Activated B cell treated with CpG ODN at 0.5 μM for 24 hours (primary cell): ENCODE measurements around the gene GALNT8. TPM values are rescaled to one million over a fixed set of nuclear protein-coding genes. Genes with fewer than 3 reads are reported as not detected.
"Not testable (repeated sequence)": the region's sequence is repeated elsewhere in the genome, so short reads cannot be mapped to it uniquely, and the experiment has no call there.

Experiments
- ATAC-seq: fragments of 200-7000 bp; cut with Tn5 transposase; one replicate; pipeline ENCODE4 v1.10.0; 2021; ENCODE audit warnings: low read depth, mild to moderate bottlenecking, moderate library complexity
- CTCF ChIA-PET: fragments of 350-600 bp; sonication (Branson Sonifier 250); formaldehyde crosslinking; loops from one replicate; lab custom pipeline; 2021; ENCODE audit warnings: antibody characterized with exemption; lab: Charles Lee
- POLR2A ChIA-PET: fragments of 350-600 bp; sonication (Branson Sonifier 250); formaldehyde crosslinking; loops from one replicate; lab custom pipeline; 2021; ENCODE audit warnings: antibody characterized with exemption; lab: Charles Lee
- DNase-seq: peaks from one replicate; pipeline ENCODE4 v3.0.0; 2022
- H3K27ac Mint-ChIP-seq: one replicate; pipeline ENCODE4 v1.8.0; 2020; ENCODE audit warnings: mixed read lengths
- H3K27me3 Mint-ChIP-seq: one replicate; pipeline ENCODE4 v1.8.0; 2021; ENCODE audit warnings: mixed read lengths
- H3K36me3 Mint-ChIP-seq: one replicate; pipeline ENCODE4 v1.8.0; 2021; ENCODE audit warnings: low read depth, mixed read lengths
- H3K4me1 Mint-ChIP-seq: one replicate; pipeline ENCODE4 v1.8.0; 2021; ENCODE audit warnings: mixed read lengths
- H3K4me3 Mint-ChIP-seq: one replicate; pipeline ENCODE4 v1.8.0; 2020; ENCODE audit warnings: mild to moderate bottlenecking, mixed read lengths
- H3K9me3 Mint-ChIP-seq: one replicate; pipeline ENCODE4 v1.8.0; 2020; ENCODE audit warnings: mixed read lengths
- intact Hi-C: fragments of 100-400 bp; cut with micrococcal nuclease; formaldehyde crosslinking; loops from one replicate; pipeline ENCODE4 v1.15.1; 2024
- total RNA-seq: library from RNA; stranded (reverse); gene quantifications from 2 replicates; pipeline ENCODE4 v1.2.3, GENCODE V29; 2022
- TF ChIP-seq, protein P1 (sequence below): fragments of 200-600 bp; IDR thresholded peaks from one replicate; pipeline ENCODE4 v1.8.0; 2022; ENCODE audit warnings: antibody characterized with exemption, mild to moderate bottlenecking

GALNT8 gene
- total RNA-seq, 1 donor from 2014 or later = 1.4 TPM

DNA sequence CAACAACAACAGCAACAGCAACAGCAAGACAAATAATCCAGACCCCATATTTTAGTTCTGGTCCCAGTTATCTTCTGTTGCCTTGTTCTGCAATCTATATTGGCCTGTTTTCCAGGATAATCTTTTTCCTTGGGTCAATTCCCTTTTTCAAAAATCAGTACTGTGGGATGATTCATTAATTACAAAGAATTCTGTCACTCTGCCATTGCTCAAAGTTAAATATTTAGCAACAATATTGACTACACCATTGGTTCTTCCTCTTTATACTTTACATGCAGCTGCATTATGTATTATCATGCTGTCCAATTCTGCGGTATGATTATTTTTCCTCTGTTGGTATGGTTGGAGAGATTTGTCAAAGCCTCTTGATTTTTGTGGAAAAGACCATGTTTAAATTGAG is 10.1 kb upstream of the GALNT8 start:
- no peak for ATAC-seq
- Mint-ChIP-seq H3K4me3 (no peak overlapping the region), H3K27ac (no peak overlapping the region), H3K9me3 (no peaks in the 10 kb centered on the region), H3K36me3 (no peaks in the 10 kb centered on the region), H3K4me1 (no peaks in the 10 kb centered on the region), H3K27me3 (peaks cover 4% of the 10 kb centered on the region)
- TF ChIP-seq, protein P1, sequence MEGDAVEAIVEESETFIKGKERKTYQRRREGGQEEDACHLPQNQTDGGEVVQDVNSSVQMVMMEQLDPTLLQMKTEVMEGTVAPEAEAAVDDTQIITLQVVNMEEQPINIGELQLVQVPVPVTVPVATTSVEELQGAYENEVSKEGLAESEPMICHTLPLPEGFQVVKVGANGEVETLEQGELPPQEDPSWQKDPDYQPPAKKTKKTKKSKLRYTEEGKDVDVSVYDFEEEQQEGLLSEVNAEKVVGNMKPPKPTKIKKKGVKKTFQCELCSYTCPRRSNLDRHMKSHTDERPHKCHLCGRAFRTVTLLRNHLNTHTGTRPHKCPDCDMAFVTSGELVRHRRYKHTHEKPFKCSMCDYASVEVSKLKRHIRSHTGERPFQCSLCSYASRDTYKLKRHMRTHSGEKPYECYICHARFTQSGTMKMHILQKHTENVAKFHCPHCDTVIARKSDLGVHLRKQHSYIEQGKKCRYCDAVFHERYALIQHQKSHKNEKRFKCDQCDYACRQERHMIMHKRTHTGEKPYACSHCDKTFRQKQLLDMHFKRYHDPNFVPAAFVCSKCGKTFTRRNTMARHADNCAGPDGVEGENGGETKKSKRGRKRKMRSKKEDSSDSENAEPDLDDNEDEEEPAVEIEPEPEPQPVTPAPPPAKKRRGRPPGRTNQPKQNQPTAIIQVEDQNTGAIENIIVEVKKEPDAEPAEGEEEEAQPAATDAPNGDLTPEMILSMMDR = no peak
- no peak for DNase-seq
- POLR2A ChIA-PET = no interaction called here
- CTCF ChIA-PET = no interaction called here
- intact Hi-C loops = no loop called here

DNA sequence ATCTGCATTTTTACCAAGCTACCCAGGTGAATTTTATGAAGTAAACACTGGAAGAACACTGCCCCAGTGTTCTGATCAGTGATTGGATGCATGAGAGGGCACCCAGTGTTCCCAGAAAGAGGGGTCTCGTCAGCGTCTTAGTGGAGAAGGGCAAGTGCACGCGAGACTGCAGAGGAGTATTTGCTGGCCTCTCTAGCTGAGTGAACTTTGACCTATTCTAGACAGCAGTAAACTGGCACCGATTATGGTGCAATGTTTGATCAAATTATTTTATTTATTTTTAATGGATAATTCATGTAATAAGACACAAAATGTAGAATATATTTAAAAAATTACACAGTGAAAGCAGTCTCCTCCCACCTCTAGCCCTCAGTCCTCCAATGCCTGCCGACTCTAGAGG is 5.3 kb upstream of the GALNT8 start:
- Mint-ChIP-seq H3K4me3 (no peak overlapping the region), H3K36me3 (no peaks in the 10 kb centered on the region), H3K27ac (no peak overlapping the region), H3K9me3 (no peaks in the 10 kb centered on the region), H3K27me3 (peaks cover 13% of the 10 kb centered on the region), H3K4me1 (no peaks in the 10 kb centered on the region)
- DNase-seq (no peak), ATAC-seq (no peak)
- intact Hi-C loops = no loop called here
- ChIA-PET POLR2A (no interaction called here), CTCF (no interaction called here)
- TF ChIP-seq, protein P1 = no peak

DNA sequence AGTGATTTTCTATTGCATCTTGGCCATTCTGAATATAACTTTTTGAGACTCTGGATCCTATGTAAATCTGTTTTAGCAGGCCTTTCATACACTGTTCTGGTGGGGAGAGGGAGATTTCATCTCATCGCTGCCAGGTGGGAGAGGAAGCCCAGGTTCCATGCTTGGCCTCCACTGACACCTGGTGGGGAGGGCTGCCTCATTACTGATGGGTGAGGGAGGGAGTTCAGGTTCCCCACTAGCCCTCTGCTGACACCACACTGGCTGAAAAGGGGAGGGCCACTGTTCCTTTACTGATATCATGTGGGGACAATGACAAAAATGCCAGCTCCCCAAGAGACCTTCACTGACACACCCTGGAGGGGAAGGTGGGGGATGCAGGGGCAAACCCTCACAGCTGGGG is 2.4 kb upstream of the GALNT8 start:
- H3K36me3 Mint-ChIP-seq = no peaks in the 10 kb centered on the region
- ChIA-PET POLR2A (no interaction called here), CTCF (no interaction called here)
- intact Hi-C loops = no loop called here
- DNase-seq (no peak), ATAC-seq (no peak)
- H3K4me1 Mint-ChIP-seq = no peaks in the 10 kb centered on the region
- H3K4me3 Mint-ChIP-seq = no peak overlapping the region
- peaks cover 30% of the 10 kb centered on the region for H3K27me3 Mint-ChIP-seq
- TF ChIP-seq, protein P1 = no peak
- H3K27ac Mint-ChIP-seq = no peak overlapping the region
- H3K9me3 Mint-ChIP-seq = no peaks in the 10 kb centered on the region

DNA sequence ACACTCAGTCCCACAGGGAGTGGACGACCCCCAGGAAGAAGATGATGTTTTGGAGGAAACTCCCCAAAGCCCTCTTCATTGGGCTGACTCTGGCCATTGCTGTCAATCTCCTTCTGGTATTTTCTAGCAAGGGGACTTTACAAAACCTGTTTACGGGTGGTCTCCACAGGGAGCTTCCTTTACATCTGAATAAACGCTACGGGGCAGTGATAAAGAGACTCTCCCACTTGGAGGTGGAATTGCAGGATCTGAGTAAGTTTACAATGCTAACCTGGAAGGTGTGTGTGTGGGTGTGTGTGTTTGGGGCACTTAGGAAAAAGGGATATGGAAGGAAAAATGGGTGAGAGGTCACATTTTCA is 416 bp downstream of the GALNT8 start:
- Mint-ChIP-seq H3K4me3 (no peak overlapping the region), H3K9me3 (no peaks in the 10 kb centered on the region), H3K27me3 (peaks cover 28% of the 10 kb centered on the region), H3K4me1 (no peaks in the 10 kb centered on the region), H3K27ac (no peak overlapping the region), H3K36me3 (no peaks in the 10 kb centered on the region)
- intact Hi-C loops = no loop called here
- ATAC-seq (no peak), DNase-seq (no peak)
- ChIA-PET CTCF (no interaction called here), POLR2A (no interaction called here)
- TF ChIP-seq, protein P1 = no peak

DNA sequence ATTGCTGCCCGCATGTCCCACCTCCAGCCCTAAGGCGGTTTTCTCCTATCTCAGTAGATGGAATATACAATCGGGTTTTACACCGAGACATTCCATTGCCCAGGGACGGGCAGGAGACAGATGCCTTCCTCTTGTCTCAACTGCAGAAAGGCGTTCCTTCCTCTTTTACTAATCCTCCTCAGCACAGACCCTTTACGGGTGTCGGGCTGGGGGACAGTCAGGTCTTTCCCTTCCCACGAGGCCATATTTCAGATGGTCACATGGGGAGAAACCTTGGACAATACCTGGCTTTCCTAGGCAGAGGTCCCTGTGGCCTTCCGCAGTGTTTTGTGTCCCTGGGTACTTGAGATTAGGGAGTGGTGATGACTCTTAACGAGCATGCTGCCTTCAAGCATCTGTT is 1.4 kb downstream of the GALNT8 start:
- DNase-seq, CTCF ChIA-PET, H3K36me3 Mint-ChIP-seq, H3K9me3 Mint-ChIP-seq, POLR2A ChIA-PET, ATAC-seq, H3K27ac Mint-ChIP-seq, intact Hi-C loops, H3K4me1 Mint-ChIP-seq, H3K4me3 Mint-ChIP-seq: not testable (repeated sequence)
- H3K27me3 Mint-ChIP-seq = peaks cover 28% of the 10 kb centered on the region

DNA sequence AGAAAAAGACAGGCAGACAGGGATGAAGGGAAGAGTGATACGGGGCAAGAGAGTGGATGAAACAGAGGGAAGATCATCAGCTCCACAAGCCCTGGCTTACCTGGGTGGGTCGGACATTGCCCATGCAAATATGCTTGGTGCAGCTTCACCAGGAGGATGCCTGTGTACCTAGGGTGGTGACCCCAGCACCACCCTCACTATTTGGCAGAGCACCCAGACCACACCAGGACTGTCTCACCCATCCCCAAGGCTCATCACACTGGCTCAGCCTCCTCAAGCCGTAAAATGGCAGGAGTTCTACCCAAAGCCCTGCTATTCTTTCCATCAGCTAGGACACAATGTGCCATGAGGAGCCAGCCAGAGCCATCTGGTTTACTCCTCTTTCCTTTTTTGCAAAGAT is 3.0 kb downstream of the GALNT8 start:
- no peak for DNase-seq
- CTCF ChIA-PET = no interaction called here
- TF ChIP-seq, protein P1 = no peak
- Mint-ChIP-seq H3K9me3 (no peaks in the 10 kb centered on the region), H3K4me1 (no peaks in the 10 kb centered on the region), H3K36me3 (no peaks in the 10 kb centered on the region), H3K4me3 (no peak overlapping the region), H3K27ac (no peak overlapping the region), H3K27me3 (peaks cover 28% of the 10 kb centered on the region)
- ATAC-seq = no peak
- POLR2A ChIA-PET = no interaction called here
- intact Hi-C loops = no loop called here
